OCI-LY7 (cell line): ENCODE measurements around the gene KPNA4.

Source experiments
- EZH2phosphoT487 ChIP-seq: fragments of 200-600 bp; sonication (generic); IDR thresholded peaks from 2 replicates; pipeline ENCODE4 v1.6.1; 2018; ENCODE audit warnings: low read depth, borderline replicate concordance, mild to moderate bottlenecking, mixed run types, antibody characterized with exemption, low read length, moderate library complexity, mixed read lengths
- TF ChIP-seq, protein P1 (sequence below): fragments of 200-600 bp; sonication (generic); conservative IDR thresholded peaks from 2 replicates; pipeline ENCODE4 v1.5.1; 2014; ENCODE audit warnings: mild to moderate bottlenecking, antibody characterized with exemption, low read length, moderate library complexity, mixed read lengths

DNA sequence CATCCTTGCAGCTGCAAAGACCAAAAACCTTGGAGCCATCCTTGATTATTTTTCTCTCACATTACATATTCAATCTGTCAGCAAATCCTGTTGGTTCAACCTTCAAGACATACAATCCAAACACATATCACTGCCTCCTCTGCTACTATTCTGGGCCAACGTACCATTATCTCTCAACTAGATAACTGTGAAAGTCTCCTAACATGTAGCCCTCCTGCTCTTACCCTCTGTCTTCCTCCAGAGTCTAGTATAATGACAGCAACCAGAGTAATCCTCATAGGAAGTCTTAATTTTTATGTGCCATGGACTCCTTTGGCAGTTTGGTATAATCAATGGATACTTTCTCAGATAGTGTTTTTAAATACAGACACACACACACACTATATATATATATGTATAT is 27.6 kb downstream of the KPNA4 start:
- TF ChIP-seq, protein P1, sequence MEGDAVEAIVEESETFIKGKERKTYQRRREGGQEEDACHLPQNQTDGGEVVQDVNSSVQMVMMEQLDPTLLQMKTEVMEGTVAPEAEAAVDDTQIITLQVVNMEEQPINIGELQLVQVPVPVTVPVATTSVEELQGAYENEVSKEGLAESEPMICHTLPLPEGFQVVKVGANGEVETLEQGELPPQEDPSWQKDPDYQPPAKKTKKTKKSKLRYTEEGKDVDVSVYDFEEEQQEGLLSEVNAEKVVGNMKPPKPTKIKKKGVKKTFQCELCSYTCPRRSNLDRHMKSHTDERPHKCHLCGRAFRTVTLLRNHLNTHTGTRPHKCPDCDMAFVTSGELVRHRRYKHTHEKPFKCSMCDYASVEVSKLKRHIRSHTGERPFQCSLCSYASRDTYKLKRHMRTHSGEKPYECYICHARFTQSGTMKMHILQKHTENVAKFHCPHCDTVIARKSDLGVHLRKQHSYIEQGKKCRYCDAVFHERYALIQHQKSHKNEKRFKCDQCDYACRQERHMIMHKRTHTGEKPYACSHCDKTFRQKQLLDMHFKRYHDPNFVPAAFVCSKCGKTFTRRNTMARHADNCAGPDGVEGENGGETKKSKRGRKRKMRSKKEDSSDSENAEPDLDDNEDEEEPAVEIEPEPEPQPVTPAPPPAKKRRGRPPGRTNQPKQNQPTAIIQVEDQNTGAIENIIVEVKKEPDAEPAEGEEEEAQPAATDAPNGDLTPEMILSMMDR, result no peak
- no peak for TF ChIP-seq EZH2phosphoT487
